K562 (cell line): ENCODE results near the gene NFATC1. TPM values are rescaled to one million over a fixed set of nuclear protein-coding genes. Genes with fewer than 3 reads are reported as not detected.

Source experiments
- ATAC-seq: fragments of 200-7000 bp; cut with Tn5 transposase; 3 replicates; pipeline ENCODE4 v1.9.1; 2020; ENCODE audit warnings: moderate library complexity
- BruUV-seq: library from RNA; stranded (reverse); fragments of 400-500 nt; replicated peaks from 2 replicates; lab custom pipeline; 2021; lab: Mats Ljungman, UMichigan
- CTCF ChIA-PET: fragments of 300-600 bp; formaldehyde crosslinking; extraction: SDS; loops from one replicate; lab custom pipeline; 2021; ENCODE audit warnings: low intra/inter-chr PET ratio; lab: Yijun Ruan, JAX
- POLR2A ChIA-PET: fragments of 300-600, 350-650 bp; sonication (Branson Sonifier 250); formaldehyde crosslinking; extraction: SDS; loops from one replicate; lab custom pipeline; 2021; ENCODE audit warnings: antibody characterized with exemption, inconsistent platforms; lab: Yijun Ruan, JAX
- DNase-seq, 4 experiments: peaks; one replicate each; pipeline versions ENCODE4 v3.0.0 to v3.0.0-alpha.2; 2011 to 2018; ENCODE audit warnings: low spot score in 3 of 4, mixed read lengths in 3 of 4; ENCODE audit errors: extremely low read depth in 1 of 4
- FAIRE-seq: peaks from 2 replicates; lab custom pipeline; 2011; peaks lifted over from hg19 to GRCh38; lab: Jason Lieb, UNC
- H2AFZ ChIP-seq: 2 replicates; pipeline ENCODE4 v1.6.0; 2011; ENCODE audit warnings: low read depth, low read length, control low read depth, inconsistent platforms
- H3K27ac ChIP-seq: fragments of 200-600 bp; 3 replicates; pipeline ENCODE4 v1.8.0; 2011; ENCODE audit warnings: low read depth, mild to moderate bottlenecking, control low read depth, inconsistent platforms, low read length, moderate library complexity, mixed read lengths; ENCODE audit errors: extremely low read depth
- H3K27me3 ChIP-seq, 2 experiments: fragments of 300-600 bp in 1 of 2; 2 replicates in 1 of 2; 3 replicates in 1 of 2; pipeline versions ENCODE4 v1.6.0 to v1.8.0; 2011; ENCODE audit warnings: inconsistent platforms in 2 of 2, low read length in 2 of 2, mild to moderate bottlenecking in 1 of 2, mixed read lengths in 1 of 2, moderate library complexity in 1 of 2; ENCODE audit not compliant: control insufficient read depth in 2 of 2, insufficient read depth in 2 of 2
- H3K36me3 ChIP-seq: fragments of 300-600 bp; 3 replicates; pipeline ENCODE4 v1.8.0; 2011; ENCODE audit warnings: mild to moderate bottlenecking, low read length, inconsistent platforms; ENCODE audit not compliant: control insufficient read depth, insufficient read depth
- H3K4me1 ChIP-seq, 2 experiments: fragments of 200-600 bp in 1 of 2; replicated peaks in 1 of 2; 2 replicates in 1 of 2; 3 replicates in 1 of 2; pipeline versions ENCODE4 v1.5.1 to v1.8.0; 2011; ENCODE audit warnings: inconsistent platforms in 2 of 2, low read length in 2 of 2, mild to moderate bottlenecking in 1 of 2, mixed read lengths in 1 of 2, moderate library complexity in 1 of 2; ENCODE audit not compliant: control insufficient read depth in 2 of 2, insufficient read depth in 2 of 2
- H3K4me2 ChIP-seq: 2 replicates; pipeline ENCODE4 v1.6.1; 2011; ENCODE audit warnings: low read length, control low read depth, inconsistent platforms, mixed read lengths; ENCODE audit not compliant: insufficient read depth
- H3K4me3 ChIP-seq: fragments of 200-600 bp; sonication (generic), shearing (Covaris generic); 2 replicates; pipeline ENCODE4 v1.5.1; 2016; ENCODE audit warnings: control low read depth, inconsistent platforms
- H3K79me2 ChIP-seq: fragments of 200-600 bp; 3 replicates; pipeline ENCODE4 v1.8.0; 2011; ENCODE audit warnings: low read length, inconsistent platforms; ENCODE audit not compliant: control insufficient read depth, insufficient read depth
- H3K9ac ChIP-seq, 2 experiments: 2 replicates each; pipeline versions ENCODE4 v1.6.0 to v1.6.1; 2011; ENCODE audit warnings: low read depth in 2 of 2, low read length in 2 of 2, control low read depth in 1 of 2, inconsistent platforms in 1 of 2, mild to moderate bottlenecking in 1 of 2, mixed read lengths in 1 of 2; ENCODE audit not compliant: insufficient read depth in 1 of 2
- H3K9me1 ChIP-seq: one replicate; pipeline ENCODE4 v1.6.0; 2011; ENCODE audit warnings: inconsistent platforms, mild to moderate bottlenecking, low read length, moderate library complexity; ENCODE audit not compliant: control insufficient read depth, insufficient read depth
- H3K9me3 ChIP-seq: replicated peaks from 2 replicates; pipeline ENCODE4 v1.5.1; 2011; ENCODE audit warnings: low read depth, low read length, inconsistent platforms; ENCODE audit not compliant: control insufficient read depth, insufficient read depth
- H4K20me1 ChIP-seq: replicated peaks from 2 replicates; pipeline ENCODE4 v1.6.1; 2011; ENCODE audit warnings: low read length, inconsistent platforms, mixed read lengths; ENCODE audit not compliant: control insufficient read depth, insufficient read depth
- CXXC5 ChIP-seq: fragments of 250-450 bp; sonication (Bioruptor Pico); IDR thresholded peaks from 2 replicates; pipeline ENCODE4 v1.8.0; 2022; ENCODE audit warnings: inconsistent platforms, mild to moderate bottlenecking, moderate library complexity
- ERF ChIP-seq: fragments of 450-650 bp; formaldehyde crosslinking; IDR thresholded peaks from 2 replicates; pipeline ENCODE4 v1.4.0; 2020; ENCODE audit warnings: mild to moderate bottlenecking, mixed read lengths
- HCFC1 ChIP-seq: IDR thresholded peaks from 2 replicates; pipeline ENCODE4 v1.6.1; 2012; ENCODE audit warnings: low read depth, low read length, improper control_type of control experiment
- PHB ChIP-seq: fragments of 250-450 bp; sonication (Bioruptor Pico); IDR thresholded peaks from 2 replicates; pipeline ENCODE4 v1.5.0; 2021
- PTRF ChIP-seq: fragments of 450-650 bp; IDR thresholded peaks from 2 replicates; pipeline ENCODE4 v1.6.1; 2016; ENCODE audit warnings: mild to moderate bottlenecking, missing genetic modification characterization, missing compliant biosample characterization
- RBM34 ChIP-seq: fragments of 200-400 bp; formaldehyde crosslinking; IDR thresholded peaks from 2 replicates; pipeline ENCODE4 v1.6.1; 2018; ENCODE audit warnings: low read length, borderline replicate concordance; ENCODE audit not compliant: insufficient read depth
- SAFB ChIP-seq: fragments of 200-400 bp; formaldehyde crosslinking; IDR thresholded peaks from 2 replicates; pipeline ENCODE4 v1.6.1; 2017; ENCODE audit warnings: low read depth, low read length, borderline replicate concordance
- SLC30A9 ChIP-seq: fragments of 250-450 bp; sonication (Bioruptor Pico); IDR thresholded peaks from 2 replicates; pipeline ENCODE4 v1.8.0; 2022; ENCODE audit warnings: mild to moderate bottlenecking, moderate library complexity
- ZFP36 ChIP-seq: fragments of 150-350 bp; IDR thresholded peaks from 2 replicates; pipeline ENCODE4 v1.6.1; 2018; ENCODE audit warnings: low read length, low read depth; ENCODE audit not compliant: partially characterized antibody
- ZNF324 ChIP-seq: fragments of 250-450 bp; sonication (Bioruptor Pico); IDR thresholded peaks from 2 replicates; pipeline ENCODE4 v1.4.0; 2020; ENCODE audit warnings: mild to moderate bottlenecking
- ZNF384 ChIP-seq: IDR thresholded peaks from 2 replicates; pipeline ENCODE4 v1.6.1; 2012; ENCODE audit warnings: low read depth, low read length, improper control_type of control experiment
- ZNF583 ChIP-seq: fragments of 250-450 bp; sonication (Bioruptor Pico); IDR thresholded peaks from 2 replicates; pipeline ENCODE4 v1.4.0; 2020
- ZNF584 ChIP-seq: fragments of 200-800 bp; sonication (Bioruptor generic); IDR thresholded peaks from 2 replicates; pipeline ENCODE4 v1.6.1; 2016; ENCODE audit warnings: low read depth, mild to moderate bottlenecking, missing genetic modification characterization, missing compliant biosample characterization
- ZNF79 ChIP-seq: fragments of 250-450 bp; sonication (Bioruptor Pico); IDR thresholded peaks from 2 replicates; pipeline ENCODE4 v1.4.0; 2020; ENCODE audit warnings: low read depth, mild to moderate bottlenecking, moderate library complexity
- WGBS: fragments of 100-300 bp; shearing (Covaris generic); methylation state at CpG from one replicate; pipeline ENCODE4 v1.1.6; 2016; ENCODE audit warnings: low coverage, mixed read lengths; ENCODE audit not compliant: insufficient coverage; ENCODE audit errors: missing lambda C conversion rate; 5-methylcytosine and 5-hydroxymethylcytosine counted together
- in situ Hi-C: fragments of 300-500 bp; cut with MboI; formaldehyde crosslinking; loops from 4 replicates; pipeline ENCODE4 v1.15.0; 2018; ENCODE audit warnings: inconsistent platforms, mixed read lengths
- intact Hi-C: fragments of 100-400 bp; cut with micrococcal nuclease; formaldehyde crosslinking; loops from 2 replicates; pipeline ENCODE4 v1.14.2; 2022
- polyA plus RNA-seq, 8 experiments: library from polyadenylated mRNA; depleted of rRNA in 4 of 8; stranded (reverse) in 5 of 8; unstranded in 3 of 8; fragments of >200 nt; fragmentation: Nextera tagmentation in 2 of 8; fragmentation: Illumina TruSeq in 1 of 8; extraction: Ambion mirVana in 2 of 8; extraction: Trizol in 1 of 8; gene quantifications; 2 replicates each; pipeline versions ENCODE4 v1.2.1 to v1.2.3, GENCODE V29; 2011 to 2014; ENCODE audit warnings: inconsistent platforms in 1 of 8, missing spikeins in 1 of 8
- total RNA-seq, 7 experiments: library from RNA; depleted of rRNA in 6 of 7; stranded (reverse); fragments of >200 nt in 6 of 7; fragmentation: Illumina TruSeq in 2 of 7; extraction: Trizol in 2 of 7; gene quantifications; 2 replicates each; pipeline versions ENCODE4 v1.2.1 to v1.2.3, GENCODE V29; 2011 to 2021; ENCODE audit warnings: low replicate concordance in 1 of 7
- TF ChIP-seq, protein P1 (sequence below): fragments of 450-650 bp; IDR thresholded peaks from 2 replicates; pipeline ENCODE4 v1.6.1; 2016; ENCODE audit warnings: missing biosample characterization, missing genetic modification characterization

The NFATC1 gene
- total and polyA plus RNA-seq, 9 of the 15 experiments (the other 6 are each of a cell fraction or from before 2014, with no cell fraction given), result 1.1 to 16.4 (median 2.5) TPM

DNA sequence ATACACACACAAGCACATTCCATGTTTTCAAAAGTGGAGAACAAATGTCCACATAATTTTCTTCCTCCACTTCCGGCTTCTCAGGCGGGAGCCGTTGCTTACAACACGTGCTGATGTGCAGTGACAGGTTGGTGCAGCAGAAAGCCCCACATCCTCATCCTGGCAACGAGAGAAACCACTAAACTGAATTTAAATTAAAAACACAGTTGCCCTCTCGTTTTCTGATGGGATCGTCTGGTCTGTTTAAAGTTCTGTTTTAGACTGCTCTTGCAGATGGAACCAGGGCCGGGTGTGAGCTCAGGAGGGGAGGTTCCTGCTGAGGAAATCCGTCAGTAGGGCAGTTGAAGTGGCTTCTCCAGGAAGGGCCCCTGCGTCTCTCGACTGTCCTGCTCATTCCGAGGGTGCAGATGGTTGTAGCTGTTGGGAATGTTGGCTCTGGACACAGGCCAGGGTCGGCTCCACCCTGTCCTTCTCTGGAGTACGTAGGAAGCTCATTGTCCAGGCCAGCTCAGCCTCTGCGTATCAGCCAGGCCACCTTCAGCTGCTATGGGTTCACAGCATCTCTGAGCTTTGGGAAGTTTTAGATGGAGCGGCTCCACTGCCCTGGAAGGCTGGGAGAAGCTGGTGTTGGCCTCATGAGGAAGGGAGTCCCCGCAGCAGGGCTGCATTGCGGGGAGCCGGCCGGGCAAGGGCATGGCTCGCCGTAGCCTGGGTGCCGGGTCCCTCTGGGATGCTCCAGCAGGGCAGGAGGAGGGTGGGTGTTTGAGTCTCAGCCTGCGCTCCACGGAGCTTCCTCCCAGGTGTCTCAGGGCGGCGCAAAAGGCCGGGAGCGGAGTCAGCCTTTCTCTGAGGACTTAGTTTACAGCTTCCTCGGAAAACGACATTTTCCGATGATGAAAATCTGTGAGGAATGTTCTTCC lies 58.3 kb downstream of the NFATC1 start (continued):
- TF ChIP-seq ZNF583 (no peak), ERF (CRISPR knock-in tag) (no peak), ZNF584 (CRISPR knock-in tag) (no peak), ZFP36 (no peak), ZNF324 (CRISPR knock-in tag) (no peak), SLC30A9 (CRISPR knock-in tag) (no peak), SAFB (no peak), ZNF79 (no peak)

DNA sequence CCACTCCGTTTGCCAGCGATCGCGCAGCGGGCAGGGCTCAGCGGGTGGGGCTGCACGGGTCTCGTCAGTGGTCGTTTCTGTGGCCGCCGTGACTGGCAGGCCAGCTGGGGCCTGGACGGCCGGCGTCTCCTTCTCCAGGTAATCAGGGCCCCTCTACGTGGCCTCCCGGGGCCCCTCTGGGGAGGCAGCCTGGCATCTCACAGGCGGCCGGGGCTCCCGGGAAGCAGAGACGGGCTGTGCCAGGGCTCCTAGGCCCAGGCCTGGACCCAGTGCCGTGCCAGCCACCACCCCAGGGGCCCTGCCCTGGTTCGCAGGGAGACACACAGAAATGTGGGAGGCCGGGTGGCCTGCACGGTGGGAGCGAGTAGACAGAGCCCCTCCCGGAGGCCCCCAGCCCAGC lies 59.5 kb downstream of the NFATC1 start:
- POLR2A ChIA-PET, result no interaction called here
- H3K27me3 ChIP-seq, result no peaks in the 10 kb centered on the region
- BruUV-seq, result no TSS peak
- H3K9me3 ChIP-seq, result no peaks in the 10 kb centered on the region
- WGBS, result 100% methylated on average over 4 of the region's 26 CpGs
- in situ Hi-C loops, result no loop called here
- no peak overlapping the region for H3K4me3 ChIP-seq
- no peak overlapping the region for H2AFZ ChIP-seq
- FAIRE-seq (no peak), ATAC-seq (no peak), DNase-seq (no peak)
- TF ChIP-seq, protein P1, sequence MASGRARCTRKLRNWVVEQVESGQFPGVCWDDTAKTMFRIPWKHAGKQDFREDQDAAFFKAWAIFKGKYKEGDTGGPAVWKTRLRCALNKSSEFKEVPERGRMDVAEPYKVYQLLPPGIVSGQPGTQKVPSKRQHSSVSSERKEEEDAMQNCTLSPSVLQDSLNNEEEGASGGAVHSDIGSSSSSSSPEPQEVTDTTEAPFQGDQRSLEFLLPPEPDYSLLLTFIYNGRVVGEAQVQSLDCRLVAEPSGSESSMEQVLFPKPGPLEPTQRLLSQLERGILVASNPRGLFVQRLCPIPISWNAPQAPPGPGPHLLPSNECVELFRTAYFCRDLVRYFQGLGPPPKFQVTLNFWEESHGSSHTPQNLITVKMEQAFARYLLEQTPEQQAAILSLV, result no peak
- TF ChIP-seq CXXC5 (CRISPR knock-in tag), result no peak
- TF ChIP-seq ZNF384, result no peak
- no peak for TF ChIP-seq PHB
- TF ChIP-seq RBM34, result no peak
- TF ChIP-seq HCFC1, result no peak
- no peak for TF ChIP-seq PTRF (tag)
- H3K4me2 ChIP-seq, result no peak overlapping the region
- no peaks in the 10 kb centered on the region for H3K9me1 ChIP-seq
- CTCF ChIA-PET, result no interaction called here
- no peaks in the 10 kb centered on the region for H3K79me2 ChIP-seq
- H3K27ac ChIP-seq, result no peak overlapping the region
- peaks cover 0 to 15% of the 10 kb centered on the region in 2 experiments; a peak in 2 of 5 replicates for H3K4me1 ChIP-seq
- no peak overlapping the region for H3K9ac ChIP-seq
- H3K36me3 ChIP-seq, result peaks cover 14% of the 10 kb centered on the region; the same call in 1 of the 3 replicates
- intact Hi-C loops, result no loop called here
- H4K20me1 ChIP-seq, result no peaks in the 10 kb centered on the region; the same call in 1 of the 2 replicates
